Keratinocyte (primary cell): ENCODE data around the gene MACF1. TPM values are rescaled to one million over a fixed set of nuclear protein-coding genes. Genes with fewer than 3 reads are reported as not detected.

ENCODE experiments used
- DNase-seq: peaks from one replicate; pipeline ENCODE4 v3.0.0-alpha.2; 2011; ENCODE audit warnings: low read depth, missing footprints, low spot score
- FAIRE-seq: peaks from 2 replicates; lab custom pipeline; 2011; peaks lifted over from hg19 to GRCh38; lab: Jason Lieb, UNC
- H2AFZ ChIP-seq: 2 replicates; pipeline ENCODE4 v1.6.0; 2012; ENCODE audit warnings: low read length, control low read depth, inconsistent platforms; ENCODE audit not compliant: control insufficient read depth
- H3K27ac ChIP-seq: 2 replicates; pipeline ENCODE4 v1.5.1; 2011; ENCODE audit warnings: low read length; ENCODE audit not compliant: control insufficient read depth, insufficient read depth
- H3K27me3 ChIP-seq: 3 replicates; pipeline ENCODE4 v1.6.0; 2011; ENCODE audit warnings: low read length; ENCODE audit not compliant: control insufficient read depth, insufficient read depth; ENCODE audit errors: extremely low read depth
- H3K36me3 ChIP-seq, 2 experiments: 2 replicates in 1 of 2; 3 replicates in 1 of 2; pipeline ENCODE4 v1.5.1; 2011; ENCODE audit warnings: low read length in 2 of 2, mild to moderate bottlenecking in 1 of 2; ENCODE audit not compliant: control insufficient read depth in 2 of 2, insufficient read depth in 2 of 2; ENCODE audit errors: extremely low read depth in 1 of 2
- H3K4me1 ChIP-seq: 3 replicates; pipeline ENCODE4 v1.5.1; 2011; ENCODE audit warnings: low read length; ENCODE audit not compliant: control insufficient read depth, insufficient read depth; ENCODE audit errors: extremely low read depth
- H3K4me2 ChIP-seq: 3 replicates; pipeline ENCODE4 v1.6.0; 2011; ENCODE audit warnings: low read depth, low read length; ENCODE audit not compliant: control insufficient read depth, insufficient read depth; ENCODE audit errors: extremely low read depth
- H3K4me3 ChIP-seq, 3 experiments: fragments of 200-600 bp in 1 of 3; sonication (generic) in 1 of 3; 2 replicates in 2 of 3; 3 replicates in 1 of 3; pipeline ENCODE4 v1.5.1; 2011 to 2016; ENCODE audit warnings: low read length in 3 of 3, mild to moderate bottlenecking in 3 of 3, control low read depth in 2 of 3, inconsistent platforms in 1 of 3, low read depth in 1 of 3, mixed read lengths in 1 of 3, mixed run types in 1 of 3, moderate library complexity in 1 of 3; ENCODE audit not compliant: control insufficient read depth in 2 of 3, insufficient read depth in 2 of 3; ENCODE audit errors: extremely low read depth in 1 of 3
- H3K79me2 ChIP-seq: 2 replicates; pipeline ENCODE4 v1.6.0; 2012; ENCODE audit warnings: low read length; ENCODE audit not compliant: control insufficient read depth, insufficient read depth
- H3K9ac ChIP-seq: 3 replicates; pipeline ENCODE4 v1.6.0; 2011; ENCODE audit warnings: low read length; ENCODE audit not compliant: control insufficient read depth, insufficient read depth; ENCODE audit errors: extremely low read depth
- H3K9me1 ChIP-seq: 3 replicates; pipeline ENCODE4 v1.6.0; 2011; ENCODE audit warnings: low read length; ENCODE audit not compliant: control insufficient read depth, insufficient read depth; ENCODE audit errors: extremely low read depth
- H3K9me3 ChIP-seq: 2 replicates; pipeline ENCODE4 v1.5.1; 2012; ENCODE audit warnings: low read depth, low read length; ENCODE audit not compliant: control insufficient read depth
- H4K20me1 ChIP-seq: 3 replicates; pipeline ENCODE4 v1.6.0; 2011; ENCODE audit warnings: low read length; ENCODE audit not compliant: control insufficient read depth, insufficient read depth; ENCODE audit errors: extremely low read depth
- EZH2 ChIP-seq: IDR thresholded peaks from one replicate; pipeline ENCODE4 v1.6.1; 2012; ENCODE audit warnings: inconsistent platforms, mild to moderate bottlenecking, low read length, moderate library complexity
- dilution Hi-C: fragments of 300-500 bp; cut with MboI; formaldehyde crosslinking; loops from one replicate; pipeline ENCODE4 v1.7.0; 2020; ENCODE audit warnings: low sequenced_read_pairs; ENCODE audit not compliant: extremely low pct_ligation_motif_present
- polyA plus RNA-seq, 5 experiments: library from polyadenylated mRNA; depleted of rRNA in 3 of 5; stranded (reverse) in 3 of 5; stranded (forward) in 1 of 5; unstranded in 1 of 5; fragments of >200 nt; gene quantifications; 1 replicate in 1 of 5; 2 replicates in 3 of 5; 3 replicates in 1 of 5; pipeline versions ENCODE4 v1.2.1 to v1.2.3, GENCODE V29; 2011 to 2012; ENCODE audit warnings: missing spikeins in 2 of 5, low read depth in 1 of 5, low replicate concordance in 1 of 5
- TF ChIP-seq, protein P1 (sequence below), 3 experiments: IDR thresholded peaks in 1 of 3; conservative IDR thresholded peaks in 1 of 3; optimal IDR thresholded peaks in 1 of 3; 2 replicates in 2 of 3; 3 replicates in 1 of 3; pipeline versions ENCODE3 to v1.5.1; 2011; ENCODE audit warnings: low read length in 3 of 3, mild to moderate bottlenecking in 3 of 3, moderate library complexity in 2 of 3, control low read depth in 1 of 3, inconsistent platforms in 1 of 3; ENCODE audit not compliant: insufficient read depth in 2 of 3; ENCODE audit errors: extremely low read depth in 1 of 3

MACF1 gene
- polyA plus RNA-seq, 1 donor (not counting 4 experiments of a cell fraction or from before 2014, with no cell fraction given), result 111 TPM

DNA sequence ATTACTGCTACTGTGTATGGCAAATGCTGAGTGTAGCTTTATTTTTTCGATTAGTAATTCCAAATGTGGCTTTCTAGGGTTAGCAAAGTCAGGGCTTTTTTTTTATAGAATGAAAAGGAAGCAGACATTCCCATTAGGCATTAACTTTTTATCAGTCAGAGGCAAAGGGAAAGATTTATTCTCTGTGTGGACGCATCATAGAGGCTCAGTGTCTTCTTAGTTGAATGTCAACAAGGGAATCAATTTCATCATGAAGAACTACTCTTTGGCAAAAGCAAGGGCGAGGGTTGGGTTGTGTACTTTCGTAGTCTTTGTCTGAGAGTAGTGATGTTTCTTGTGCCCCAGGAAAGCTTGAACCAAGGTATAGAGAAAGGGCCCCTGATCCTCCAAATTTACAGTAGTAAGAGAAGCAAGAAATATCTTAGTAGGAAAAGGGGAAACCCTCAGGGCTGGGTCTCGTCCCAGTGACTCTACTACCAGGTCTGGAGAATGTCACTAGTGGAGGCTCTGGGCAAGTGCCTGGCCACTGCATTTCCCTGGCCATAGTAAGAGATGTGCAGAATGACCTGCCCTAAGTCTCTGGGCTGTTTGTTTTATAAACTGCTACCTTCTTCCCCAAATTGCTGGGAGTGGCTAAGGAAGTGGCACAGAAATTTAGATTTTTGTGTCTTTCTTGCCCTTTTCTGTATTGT is 30.0 kb upstream of the MACF1 start:
- no peak for DNase-seq
- dilution Hi-C loops, result no loop called here
- Histone ChIP-seq H3K9me1 (peaks cover 3% of the 10 kb centered on the region), H4K20me1 (peaks cover 2% of the 10 kb centered on the region), H3K4me1 (peaks cover 68% of the 10 kb centered on the region), H3K27ac (no peak overlapping the region), H3K9me3 (no peaks in the 10 kb centered on the region), H3K79me2 (peaks cover 86% of the 10 kb centered on the region), H3K9ac (no peak overlapping the region), H3K4me2 (no peak overlapping the region), H3K36me3 (no peaks in the 10 kb centered on the region), H3K4me3 (no peak overlapping the region), H2AFZ (no peak overlapping the region), H3K27me3 (no peaks in the 10 kb centered on the region)
- no peak for FAIRE-seq
- TF ChIP-seq, protein P1, sequence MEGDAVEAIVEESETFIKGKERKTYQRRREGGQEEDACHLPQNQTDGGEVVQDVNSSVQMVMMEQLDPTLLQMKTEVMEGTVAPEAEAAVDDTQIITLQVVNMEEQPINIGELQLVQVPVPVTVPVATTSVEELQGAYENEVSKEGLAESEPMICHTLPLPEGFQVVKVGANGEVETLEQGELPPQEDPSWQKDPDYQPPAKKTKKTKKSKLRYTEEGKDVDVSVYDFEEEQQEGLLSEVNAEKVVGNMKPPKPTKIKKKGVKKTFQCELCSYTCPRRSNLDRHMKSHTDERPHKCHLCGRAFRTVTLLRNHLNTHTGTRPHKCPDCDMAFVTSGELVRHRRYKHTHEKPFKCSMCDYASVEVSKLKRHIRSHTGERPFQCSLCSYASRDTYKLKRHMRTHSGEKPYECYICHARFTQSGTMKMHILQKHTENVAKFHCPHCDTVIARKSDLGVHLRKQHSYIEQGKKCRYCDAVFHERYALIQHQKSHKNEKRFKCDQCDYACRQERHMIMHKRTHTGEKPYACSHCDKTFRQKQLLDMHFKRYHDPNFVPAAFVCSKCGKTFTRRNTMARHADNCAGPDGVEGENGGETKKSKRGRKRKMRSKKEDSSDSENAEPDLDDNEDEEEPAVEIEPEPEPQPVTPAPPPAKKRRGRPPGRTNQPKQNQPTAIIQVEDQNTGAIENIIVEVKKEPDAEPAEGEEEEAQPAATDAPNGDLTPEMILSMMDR (optimal IDR thresholded peaks at IDR 0.05 in 1 of 3, IDR thresholded peaks at IDR 0.05 in 1 of 3, conservative IDR thresholded peaks at IDR 0.05 in 1 of 3; ENCODE audit: extremely low read depth in 1 of 3, insufficient read depth in 2 of 3, low read length in 3 of 3), result no peak
- no peak for TF ChIP-seq EZH2

DNA sequence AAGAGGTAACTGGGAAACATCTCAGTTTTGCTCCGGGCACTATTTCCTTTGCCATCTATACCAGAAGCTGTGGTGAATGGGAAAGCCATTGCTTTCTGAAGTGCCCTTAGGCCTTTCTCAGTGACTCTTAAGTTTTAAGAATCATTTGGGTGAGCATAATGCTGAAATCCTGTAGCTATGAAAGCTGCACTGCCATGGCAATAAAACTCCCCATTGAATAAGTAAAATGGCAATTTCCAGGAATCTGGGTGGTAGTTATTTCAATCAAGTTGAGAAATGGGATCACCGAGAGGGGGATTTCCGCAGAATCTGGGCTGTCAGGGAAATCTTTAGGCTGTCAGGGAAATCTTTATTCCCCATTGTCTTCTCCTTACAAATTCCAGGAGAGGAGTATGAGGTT is 26.8 kb upstream of the MACF1 start:
- DNase-seq (no peak), FAIRE-seq (no peak)
- peak overlapping the region; percentile 6 for H3K9ac ChIP-seq
- TF ChIP-seq, protein P1 (optimal IDR thresholded peaks at IDR 0.05 in 1 of 3, IDR thresholded peaks at IDR 0.05 in 1 of 3, conservative IDR thresholded peaks at IDR 0.05 in 1 of 3; ENCODE audit: extremely low read depth in 1 of 3, insufficient read depth in 2 of 3, low read length in 3 of 3), result no peak
- no peak for TF ChIP-seq EZH2
- no peaks in the 10 kb centered on the region for H3K27me3 ChIP-seq
- peaks cover 0 to 7% of the 10 kb centered on the region in 2 experiments for H3K36me3 ChIP-seq
- H3K4me3 ChIP-seq, result no peak overlapping the region
- H3K4me1 ChIP-seq, result peaks cover 66% of the 10 kb centered on the region
- H3K27ac ChIP-seq, result peak overlapping the region; percentile 73
- H3K9me1 ChIP-seq, result peaks cover under 1% of the 10 kb centered on the region
- dilution Hi-C loops, result no loop called here
- peak overlapping the region; percentile 55 for H3K4me2 ChIP-seq
- no peaks in the 10 kb centered on the region for H3K9me3 ChIP-seq
- peaks cover under 1% of the 10 kb centered on the region for H4K20me1 ChIP-seq
- H2AFZ ChIP-seq, result no peak overlapping the region
- peaks cover 84% of the 10 kb centered on the region for H3K79me2 ChIP-seq
